ENCODE data around the gene RECQL5. TPM values are rescaled to one million over a fixed set of nuclear protein-coding genes. Genes with fewer than 3 reads are reported as not detected.

RECQL5 gene
- total and polyA plus RNA-seq, 2 of the 8 experiments (the other 6 are each of a cell fraction or from before 2014, with no cell fraction given) = 15.1 to 41.1 TPM

DNA sequence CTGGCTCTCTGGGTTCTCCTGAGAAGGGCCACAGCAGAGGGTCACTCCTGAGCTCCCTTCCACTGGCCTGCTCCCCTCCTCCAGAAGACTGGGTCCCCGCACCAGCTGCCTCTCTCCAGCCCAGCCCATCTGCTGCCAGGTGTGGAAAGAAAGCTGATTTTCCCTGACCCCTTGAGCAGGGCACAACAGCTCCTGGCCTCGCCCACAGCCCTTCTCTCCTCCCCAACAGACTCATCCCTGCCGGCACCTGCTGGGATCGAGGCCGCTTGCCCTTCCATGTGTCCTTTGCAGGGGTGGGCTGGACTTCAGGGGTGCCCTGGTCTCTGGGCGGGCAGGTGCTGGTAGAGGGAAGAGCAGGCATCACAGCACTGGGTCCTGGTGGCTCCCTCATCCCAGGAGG, 38.5 kb downstream of the RECQL5 start:
- H4K91ac ChIP-seq (replicated peaks; ENCODE audit: insufficient read length, low read length) = no peak overlapping the region
- H4K8ac ChIP-seq (ENCODE audit: extremely low read depth, insufficient read depth, low read length) = no peak overlapping the region; the same call in 1 of the 2 replicates
- H2BK5ac ChIP-seq (ENCODE audit: low read depth, low read length) = no peak overlapping the region
- no peak overlapping the region for H3K56ac ChIP-seq (replicated peaks; ENCODE audit: insufficient read length, low read depth, low read length)
- H2BK20ac ChIP-seq (ENCODE audit: low read length) = no peak overlapping the region
- no peak overlapping the region for H3K4me2 ChIP-seq (ENCODE audit: insufficient read depth in 1 of 2, low read depth in 2 of 2, low read length in 2 of 2)
- H3K27ac ChIP-seq (ENCODE audit: low read depth, low read length) = no peak overlapping the region
- H3K23me2 ChIP-seq (ENCODE audit: low read depth, low read length) = no peaks in the 10 kb centered on the region
- H2BK12ac ChIP-seq (ENCODE audit: low read depth, low read length) = no peak overlapping the region
- no peaks in the 10 kb centered on the region for H3K9me3 ChIP-seq (ENCODE audit: insufficient read depth in 2 of 2, low read depth in 1 of 2, low read length in 1 of 2)
- ChIA-PET POLR2A (ENCODE audit: partially characterized antibody) (interaction anchor here (1.1 to 2.2 kb wide), 4 partner anchors 8 to 86 kb away, joined by 3 to 8 read pairs (median 4); no protein-coding TSS in a partner anchor), CTCF (ENCODE audit: partially characterized antibody) (interaction anchor here (0.7 to 59.2 kb wide), 8 partner anchors 10 to 203 kb away, joined by 3 to 2200 read pairs (median 4); partner anchors contain the start of genes RECQL5, SAP30BP and SMIM5)
- no peaks in the 10 kb centered on the region for H3K79me1 ChIP-seq (ENCODE audit: low read depth, low read length)
- peaks cover 0 to 12% of the 10 kb centered on the region in 2 experiments for H4K20me1 ChIP-seq (replicated peaks in 1 of 2; ENCODE audit: control insufficient read depth in 1 of 2, insufficient read depth in 2 of 2, low read length in 2 of 2)
- H3K36me3 ChIP-seq (ENCODE audit: control insufficient read depth in 2 of 4, insufficient read depth in 4 of 4, low read length in 3 of 4) = peaks cover 0 to 3% (median under 1%) of the 10 kb centered on the region in 4 experiments; a peak in 1 of 8 replicates
- H2AFZ ChIP-seq (ENCODE audit: low read length) = no peak overlapping the region
- no peak overlapping the region for H2BK120ac ChIP-seq (replicated peaks; ENCODE audit: low read depth, low read length)
- H3K9ac ChIP-seq (replicated peaks in 1 of 4; ENCODE audit: extremely low read depth in 1 of 4, low read depth in 3 of 4, low read length in 3 of 4) = no peak overlapping the region; a peak in 1 of 7 replicates
- H2BK15ac ChIP-seq (ENCODE audit: low read length) = no peak overlapping the region
- H3K27me3 ChIP-seq (replicated peaks in 1 of 4; ENCODE audit: control insufficient read depth in 3 of 4, extremely low read depth in 1 of 4, insufficient read depth in 3 of 4, low read length in 3 of 4) = no peaks in the 10 kb centered on the region
- no peak overlapping the region for H4K5ac ChIP-seq (ENCODE audit: insufficient read length, low read depth, low read length)
- no peak overlapping the region for H3K4ac ChIP-seq (replicated peaks; ENCODE audit: insufficient read length, low read depth, low read length)
- H3K79me2 ChIP-seq (ENCODE audit: control insufficient read depth in 1 of 2, insufficient read depth in 2 of 2, low read length in 2 of 2) = no peaks in the 10 kb centered on the region
- no peak overlapping the region for H3K4me3 ChIP-seq (ENCODE audit: extremely low read depth in 1 of 4, insufficient read depth in 2 of 4, low read depth in 3 of 4, low read length in 4 of 4)
- H3K4me1 ChIP-seq (replicated peaks in 1 of 4; ENCODE audit: control insufficient read depth in 3 of 4, insufficient read depth in 4 of 4, low read length in 3 of 4) = peaks cover 0 to 10% (median 6%) of the 10 kb centered on the region in 4 experiments; a peak in 5 of 7 replicates
- no peak for FAIRE-seq
- H3K23ac ChIP-seq (ENCODE audit: insufficient read length) = no peak overlapping the region
- DNase-seq (ENCODE audit: low read depth in 1 of 2, low spot score in 2 of 2) = no peak
- H3K14ac ChIP-seq (ENCODE audit: insufficient read length) = no peak overlapping the region
- no peak overlapping the region for H2AK5ac ChIP-seq (ENCODE audit: low read depth, low read length)
- 90% methylated on average over 5 of the region's 6 CpGs; no CpG with 5 or more reads in 1 of the 2 experiments for WGBS, 2 experiments (ENCODE audit: extremely low coverage in 1 of 2, insufficient coverage in 1 of 2, insufficient read length in 1 of 2, insufficient replicate concordance in 2 of 2, low coverage in 1 of 2, low lambda C conversion rate in 2 of 2, missing lambda C conversion rate in 1 of 2)
- no peak overlapping the region for H3K18ac ChIP-seq (ENCODE audit: extremely low read depth, low read length)
- TF ChIP-seq, protein P1, sequence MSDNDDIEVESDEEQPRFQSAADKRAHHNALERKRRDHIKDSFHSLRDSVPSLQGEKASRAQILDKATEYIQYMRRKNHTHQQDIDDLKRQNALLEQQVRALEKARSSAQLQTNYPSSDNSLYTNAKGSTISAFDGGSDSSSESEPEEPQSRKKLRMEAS (IDR thresholded peaks at IDR 0.05) = no peak
- TF ChIP-seq BRCA1 (IDR thresholded peaks at IDR 0.05; ENCODE audit: low read depth, low read length) (no peak), POLR2A (IDR thresholded peaks at IDR 0.05; ENCODE audit: control extremely low read depth in 1 of 2, low read depth in 2 of 2, low read length in 2 of 2) (no peak), KDM4A (IDR thresholded peaks at IDR 0.05; ENCODE audit: low read depth, low read length, severe bottlenecking) (no peak), MAFK (IDR thresholded peaks at IDR 0.05; ENCODE audit: low read depth, low read length) (no peak), CBX8 (IDR thresholded peaks at IDR 0.05; ENCODE audit: borderline replicate concordance, low read depth, low read length) (no peak), GABPA (IDR thresholded peaks at IDR 0.05; ENCODE audit: borderline replicate concordance, insufficient read depth, low read length) (no peak), EZH2 (IDR thresholded peaks at IDR 0.05; ENCODE audit: low read depth, low read length, severe bottlenecking) (no peak), RFX5 (IDR thresholded peaks at IDR 0.05; ENCODE audit: borderline replicate concordance, low read depth, low read length) (no peak), NRF1 (IDR thresholded peaks at IDR 0.05; ENCODE audit: low read depth, low read length) (no peak), KDM5A (IDR thresholded peaks at IDR 0.05; ENCODE audit: low read length) (no peak), CEBPB (IDR thresholded peaks at IDR 0.05; ENCODE audit: low read depth, low read length) (no peak), RAD21 (IDR thresholded peaks at IDR 0.05 in 1 of 2, conservative IDR thresholded peaks at IDR 0.05 in 1 of 2; ENCODE audit: low read depth in 2 of 2, low read length in 2 of 2) (no peak), ASH2L (IDR thresholded peaks at IDR 0.05; ENCODE audit: low read length) (no peak)

Measured in H1 (cell line).